ENCODE data around the gene SEMA3G. TPM values are rescaled to one million over a fixed set of nuclear protein-coding genes. Genes with fewer than 3 reads are reported as not detected.

Gene SEMA3G
- total RNA-seq, 1 experiment from 2014 or later: 0.40 TPM

DNA sequence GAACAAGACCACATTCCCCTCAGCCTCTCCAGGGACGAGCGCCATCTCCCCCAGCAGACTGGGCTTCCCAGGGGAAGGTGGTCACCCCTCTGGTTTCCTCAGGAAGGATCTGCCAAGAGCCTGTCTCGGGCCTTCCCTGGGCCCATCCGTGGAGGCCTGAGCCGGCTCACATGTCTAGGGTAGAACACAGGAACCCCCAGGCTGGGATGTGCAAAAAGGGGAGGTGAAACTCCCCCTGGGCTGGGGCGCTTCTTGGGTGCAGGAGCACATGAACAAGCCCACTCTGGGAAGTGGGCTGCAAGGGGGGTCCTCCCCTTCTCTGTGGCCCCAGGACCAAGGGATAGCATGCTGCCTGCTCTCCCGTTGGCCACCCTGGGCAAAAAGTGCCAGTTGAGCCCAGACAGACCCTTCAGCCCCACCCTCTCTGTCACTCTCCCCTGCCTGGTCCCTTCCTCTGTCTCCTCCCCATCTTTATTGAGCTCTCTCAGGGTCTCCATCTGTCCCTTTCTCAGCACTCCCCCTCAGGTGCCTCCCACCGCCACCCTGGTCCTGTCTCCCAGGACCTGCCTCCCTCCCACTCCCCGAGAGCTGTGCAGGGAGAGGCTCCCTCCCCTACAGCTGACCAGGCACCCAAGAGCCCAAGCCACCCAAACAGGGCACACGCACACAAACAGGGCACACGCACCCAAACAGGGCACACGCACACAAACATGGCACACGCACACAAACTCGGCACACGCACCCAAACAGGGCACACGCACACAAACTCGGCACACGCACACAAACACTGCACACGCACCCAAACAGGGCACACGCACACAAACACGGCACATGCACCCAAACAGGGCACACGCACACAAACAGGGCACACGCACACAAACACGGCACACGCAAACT lies 864 bp downstream of the SEMA3G start:
- in situ Hi-C loops (cut with HindIII; ENCODE audit: low pct_unique_long_range_greater_than_20kb, low sequenced_read_pairs): no loop called here
- DNase-seq (ENCODE audit: low read depth, low spot score): no peak

GRCh38 chr3:52443268-52443610 lies 1.7 kb downstream of the SEMA3G start:
- no peak for DNase-seq (ENCODE audit: low read depth, low spot score)
- in situ Hi-C loops (cut with HindIII; ENCODE audit: low pct_unique_long_range_greater_than_20kb, low sequenced_read_pairs): no loop called here

- DNase-seq (ENCODE audit: low read depth, low spot score): no peak
- in situ Hi-C loops (cut with HindIII; ENCODE audit: low pct_unique_long_range_greater_than_20kb, low sequenced_read_pairs): no loop called here
Observed at GRCh38 chr3:52442409-52443267, 2.3 kb downstream of the SEMA3G start.

GRCh38 chr3:52441772-52442332 lies 3.1 kb downstream of the SEMA3G start:
- in situ Hi-C loops (cut with HindIII; ENCODE audit: low pct_unique_long_range_greater_than_20kb, low sequenced_read_pairs): no loop called here
- no peak for DNase-seq (ENCODE audit: low read depth, low spot score)

DNA sequence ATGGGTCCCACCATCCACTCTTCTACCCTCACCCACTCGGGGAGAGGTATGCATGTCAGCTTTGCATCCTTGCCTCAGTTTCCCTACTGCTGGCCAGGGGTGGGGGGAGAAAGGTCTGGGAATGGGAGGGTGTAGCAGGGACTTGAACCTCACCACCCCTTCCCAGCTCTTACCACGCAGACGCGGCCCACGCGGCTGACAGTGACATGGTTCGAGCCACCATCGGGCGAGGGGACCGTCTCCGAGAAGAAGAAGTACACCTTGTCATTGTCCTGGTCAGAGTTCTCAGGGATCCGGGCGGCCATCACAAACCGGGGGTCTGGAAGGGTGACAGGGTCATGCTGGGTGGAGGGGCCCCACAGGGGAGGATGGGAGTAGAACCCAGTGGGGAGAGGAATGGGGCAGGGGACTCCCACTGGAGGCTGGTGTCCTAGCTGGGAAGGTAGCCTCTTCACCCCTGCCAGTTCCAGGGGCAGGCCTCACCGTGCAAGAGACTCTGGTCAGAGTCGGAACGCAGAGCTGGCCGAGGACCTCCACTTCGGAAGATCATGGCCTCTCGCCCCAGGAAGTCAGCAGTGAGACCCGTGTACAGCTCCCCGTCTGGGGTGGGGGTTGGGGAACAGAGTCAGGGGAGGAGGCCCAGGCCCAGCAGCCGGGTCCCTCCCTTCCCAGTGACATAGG lies 3.7 kb downstream of the SEMA3G start:
- no peak for DNase-seq (ENCODE audit: low read depth, low spot score)
- in situ Hi-C loops (cut with HindIII; ENCODE audit: low pct_unique_long_range_greater_than_20kb, low sequenced_read_pairs): no loop called here

DNA sequence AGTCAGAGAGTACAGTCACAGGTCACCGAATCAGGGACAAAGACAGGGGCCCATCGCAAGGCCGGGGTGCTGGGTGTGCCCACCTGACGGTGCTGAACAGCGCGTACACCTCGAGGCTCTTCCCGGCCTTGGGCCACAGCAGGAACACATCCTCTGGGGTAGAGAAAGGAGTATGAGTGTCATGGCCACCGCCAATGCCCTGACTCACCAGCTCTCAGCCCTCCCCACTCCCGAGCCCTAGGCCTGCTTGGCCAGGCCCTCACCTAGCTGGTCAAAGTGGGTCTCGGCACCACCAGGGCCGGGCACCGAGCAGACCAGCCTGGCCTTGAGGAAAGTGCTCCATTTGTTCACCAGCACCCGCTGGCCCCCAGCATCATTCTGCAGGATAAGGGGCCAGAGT lies 4.2 kb downstream of the SEMA3G start:
- no peak for DNase-seq (ENCODE audit: low read depth, low spot score)
- in situ Hi-C loops (cut with HindIII; ENCODE audit: low pct_unique_long_range_greater_than_20kb, low sequenced_read_pairs): no loop called here

GRCh38 chr3:52440249-52440551 lies 4.7 kb downstream of the SEMA3G start:
- in situ Hi-C loops (cut with HindIII; ENCODE audit: low pct_unique_long_range_greater_than_20kb, low sequenced_read_pairs): no loop called here
- DNase-seq (ENCODE audit: low read depth, low spot score): no peak

DNA sequence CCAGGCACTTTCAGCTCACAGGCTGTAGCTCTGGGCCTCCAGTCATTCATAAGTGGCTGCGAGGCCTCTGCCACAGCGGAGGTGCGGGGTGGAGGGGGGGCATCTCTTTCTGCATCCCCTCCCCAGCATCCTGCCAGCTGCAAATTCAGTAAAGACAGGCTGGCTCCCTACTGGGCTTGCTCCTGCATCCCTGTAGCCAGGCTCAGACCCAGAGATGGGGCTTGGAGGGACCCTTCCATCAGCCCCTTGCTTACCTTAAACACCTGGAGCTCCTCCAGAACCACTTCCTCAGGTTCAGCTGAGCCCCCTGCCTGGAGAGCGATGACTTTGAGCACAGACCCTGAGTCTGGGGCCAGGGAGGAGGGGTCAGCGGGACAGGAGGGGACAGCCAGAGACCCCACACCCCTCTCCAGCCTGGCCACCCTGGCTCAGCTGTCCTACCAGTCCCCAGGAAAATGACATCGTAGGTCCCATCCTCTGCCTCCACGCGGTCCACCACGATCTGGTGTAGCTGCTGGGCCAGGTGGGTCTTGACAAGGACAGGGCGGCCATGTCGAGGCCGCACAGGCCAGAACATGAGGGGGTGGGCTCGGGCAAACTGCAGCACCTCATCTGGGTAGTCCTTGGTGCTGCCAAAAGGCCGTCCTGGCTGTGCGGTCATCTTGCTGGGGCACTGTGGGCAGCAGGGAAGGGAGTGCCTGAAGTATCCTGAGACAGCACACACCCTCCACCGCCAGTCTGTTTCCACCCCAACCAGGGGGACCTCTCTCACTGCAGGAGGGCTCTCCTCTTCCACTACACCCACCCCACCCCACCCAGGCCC lies 5.3 kb downstream of the SEMA3G start:
- in situ Hi-C loops (cut with HindIII; ENCODE audit: low pct_unique_long_range_greater_than_20kb, low sequenced_read_pairs): no loop called here
- no peak for DNase-seq (ENCODE audit: low read depth, low spot score)

DNA sequence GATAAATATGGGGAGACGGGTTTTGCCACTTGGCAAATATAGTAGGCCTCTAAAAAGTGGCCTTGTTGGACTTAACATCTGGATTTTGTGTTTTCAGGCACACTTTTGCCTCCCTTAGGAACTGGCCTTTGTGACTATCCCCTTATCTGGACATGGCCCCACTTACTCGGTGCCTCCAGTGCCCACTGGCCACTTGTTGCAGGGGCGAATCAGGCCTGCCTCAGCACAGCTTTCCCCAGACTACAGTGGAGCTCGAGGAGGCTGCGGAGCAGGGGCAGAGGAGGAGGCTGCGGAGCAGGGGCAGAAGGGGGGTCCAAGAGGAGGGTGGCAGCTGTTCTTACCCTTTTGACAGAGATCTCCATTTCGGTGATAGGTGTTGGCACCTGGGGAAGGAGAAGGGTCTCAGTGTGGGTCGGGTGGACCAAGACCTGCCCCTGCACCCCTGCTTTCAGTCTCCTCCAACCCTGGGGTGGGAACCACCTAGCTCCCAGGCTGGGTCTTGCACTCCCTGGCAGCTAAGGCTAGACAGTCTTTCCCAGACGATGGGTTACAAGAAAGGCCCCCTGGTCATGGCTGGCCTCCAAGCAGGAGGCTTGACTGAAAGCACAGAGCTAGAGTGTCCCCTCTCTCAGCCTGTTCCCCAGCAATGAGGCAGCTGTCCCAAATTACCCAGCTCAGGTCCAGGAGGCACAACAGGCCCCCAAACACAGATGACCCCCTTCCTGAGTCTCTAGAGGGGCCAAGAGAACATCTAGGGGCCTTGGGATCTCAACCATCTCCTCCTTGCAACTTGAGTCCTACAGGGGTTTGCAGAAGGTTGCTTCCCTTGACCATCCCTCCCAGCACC lies 6.1 kb downstream of the SEMA3G start:
- DNase-seq (ENCODE audit: low read depth, low spot score): no peak
- in situ Hi-C loops (cut with HindIII; ENCODE audit: low pct_unique_long_range_greater_than_20kb, low sequenced_read_pairs): no loop called here

DNA sequence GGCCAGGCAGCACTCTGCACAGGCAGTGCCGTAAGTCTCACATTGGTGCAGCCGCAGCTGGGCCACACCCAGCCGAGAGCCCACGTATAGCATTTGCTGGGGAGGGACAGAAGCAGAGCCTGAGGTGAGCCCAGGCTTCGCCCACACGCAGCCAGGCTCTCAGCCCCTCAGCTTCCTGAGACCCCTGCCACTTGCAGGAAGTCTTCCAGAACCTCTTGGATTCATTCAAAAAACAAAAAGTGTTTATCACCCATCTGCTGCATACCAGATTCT lies 6.9 kb downstream of the SEMA3G start:
- in situ Hi-C loops (cut with HindIII; ENCODE audit: low pct_unique_long_range_greater_than_20kb, low sequenced_read_pairs): no loop called here
- DNase-seq (ENCODE audit: low read depth, low spot score): no peak

- no peak for DNase-seq (ENCODE audit: low read depth, low spot score)
- in situ Hi-C loops (cut with HindIII; ENCODE audit: low pct_unique_long_range_greater_than_20kb, low sequenced_read_pairs): no loop called here
Observed at GRCh38 chr3:52437326-52438103, 7.4 kb downstream of the SEMA3G start.

DNA sequence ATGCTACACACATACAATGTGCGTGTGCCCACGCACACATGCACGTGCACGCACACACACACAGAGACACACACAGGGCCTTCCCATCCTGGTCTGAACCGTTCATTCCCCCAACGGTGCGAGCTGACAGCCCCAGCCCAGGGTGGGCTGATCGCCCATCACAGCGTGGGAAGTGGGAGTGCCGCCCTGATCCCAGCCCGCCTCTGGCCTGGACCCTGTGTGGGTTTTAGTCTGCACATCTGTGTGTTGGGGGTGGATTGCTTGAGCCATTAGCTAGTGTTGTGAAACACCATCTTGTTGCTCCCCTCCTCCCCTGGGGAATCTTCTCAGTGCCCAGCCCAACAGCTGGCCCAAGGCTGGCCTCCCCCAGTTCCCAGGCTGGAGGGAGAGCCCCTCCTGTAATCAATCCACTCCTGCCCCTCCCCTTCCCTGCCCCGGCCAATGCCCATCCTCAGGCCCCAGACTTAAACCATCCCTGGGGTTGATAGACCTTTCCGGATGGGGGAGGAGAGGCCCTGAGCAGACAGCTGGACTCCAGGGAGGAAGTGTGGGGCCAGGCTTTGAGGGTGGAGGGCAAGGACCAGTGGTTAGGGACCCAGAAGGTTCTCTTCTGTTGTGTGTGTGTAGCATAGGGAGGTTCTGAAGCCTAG lies 8.3 kb downstream of the SEMA3G start:
- in situ Hi-C loops (cut with HindIII; ENCODE audit: low pct_unique_long_range_greater_than_20kb, low sequenced_read_pairs): no loop called here
- no peak for DNase-seq (ENCODE audit: low read depth, low spot score)

GRCh38 chr3:52435246-52436101 lies 9.4 kb downstream of the SEMA3G start:
- DNase-seq (ENCODE audit: low read depth, low spot score): no peak
- in situ Hi-C loops (cut with HindIII; ENCODE audit: low pct_unique_long_range_greater_than_20kb, low sequenced_read_pairs): no loop called here

DNA sequence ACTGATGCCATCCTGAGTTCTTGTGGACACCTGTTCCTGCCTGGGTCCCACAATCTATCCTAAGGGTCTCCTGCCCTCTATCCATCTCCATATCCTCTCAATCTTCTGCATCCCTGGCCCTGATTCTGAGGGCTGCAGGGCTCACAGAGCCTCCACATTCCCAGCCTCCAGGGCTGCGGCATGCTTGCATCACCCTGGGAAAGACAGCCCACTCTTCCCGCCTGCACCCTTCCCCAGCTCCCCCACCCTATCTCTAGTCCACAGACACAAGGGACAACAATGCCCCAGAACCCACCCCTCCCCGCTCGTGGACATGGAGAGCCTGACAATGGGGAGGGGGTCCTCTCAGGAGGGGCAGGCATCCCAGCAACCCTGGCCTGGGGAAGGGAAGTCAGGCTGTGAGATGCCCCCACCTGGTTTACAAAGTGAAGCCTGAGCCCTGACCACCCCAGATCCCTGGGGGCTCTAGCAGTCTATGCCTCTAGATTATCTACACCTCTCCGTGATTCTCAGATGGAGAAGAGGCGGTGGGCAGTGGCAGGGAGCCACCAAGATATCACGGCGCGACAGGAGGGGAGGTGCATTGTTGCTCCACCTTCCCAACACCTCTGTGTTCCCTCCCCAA lies 10.3 kb downstream of the SEMA3G start:
- in situ Hi-C loops (cut with HindIII; ENCODE audit: low pct_unique_long_range_greater_than_20kb, low sequenced_read_pairs): no loop called here
- no peak for DNase-seq (ENCODE audit: low read depth, low spot score)
